Smooth muscle cell (in vitro differentiated cells): ENCODE measurements around the gene KRT13. TPM values are rescaled to one million over a fixed set of nuclear protein-coding genes. Genes with fewer than 3 reads are reported as not detected.

ENCODE experiments used
- DNase-seq: peaks from one replicate; lab custom pipeline; 2025; ENCODE audit not compliant: unreplicated experiment; lab: John Stamatoyannopoulos, UW
- H2AFZ ChIP-seq: fragments of 200-600 bp; sonication (generic); 2 replicates; pipeline ENCODE4 v1.6.0; 2016; ENCODE audit warnings: antibody characterized with exemption, low read depth, mild to moderate bottlenecking
- H3F3A ChIP-seq: fragments of 200-600 bp; sonication (generic); 2 replicates; pipeline ENCODE4 v1.6.0; 2017; ENCODE audit warnings: antibody characterized with exemption, low read depth
- H3K27ac ChIP-seq: fragments of 200-600 bp; sonication (generic); 2 replicates; pipeline ENCODE4 v1.5.1; 2016; ENCODE audit warnings: low read depth, mild to moderate bottlenecking
- H3K27me3 ChIP-seq: fragments of 200-600 bp; sonication (generic); 2 replicates; pipeline ENCODE4 v1.6.1; 2016; ENCODE audit warnings: low read depth, mild to moderate bottlenecking
- H3K36me3 ChIP-seq: fragments of 200-600 bp; sonication (generic); 2 replicates; pipeline ENCODE4 v1.5.1; 2016; ENCODE audit warnings: low read depth
- H3K4me1 ChIP-seq: fragments of 200-600 bp; sonication (generic); 2 replicates; pipeline ENCODE4 v1.5.1; 2016; ENCODE audit warnings: low read depth
- H3K4me2 ChIP-seq: fragments of 200-600 bp; sonication (generic); 2 replicates; pipeline ENCODE4 v1.6.0; 2016; ENCODE audit warnings: mild to moderate bottlenecking
- H3K4me3 ChIP-seq: fragments of 200-600 bp; sonication (generic); 2 replicates; pipeline ENCODE4 v1.5.1; 2016; ENCODE audit warnings: mild to moderate bottlenecking
- H3K79me2 ChIP-seq: fragments of 200-600 bp; sonication (generic); 2 replicates; pipeline ENCODE4 v1.6.0; 2016; ENCODE audit warnings: low read depth, mild to moderate bottlenecking
- H3K9ac ChIP-seq: fragments of 200-600 bp; sonication (generic); 2 replicates; pipeline ENCODE4 v1.6.0; 2016; ENCODE audit warnings: low read depth
- H3K9me3 ChIP-seq: fragments of 200-600 bp; sonication (generic); replicated peaks from 2 replicates; pipeline ENCODE4 v1.5.1; 2016; ENCODE audit warnings: low read depth
- H4K20me1 ChIP-seq: fragments of 200-600 bp; sonication (generic); 2 replicates; pipeline ENCODE4 v1.6.0; 2016; ENCODE audit warnings: low read depth
- WGBS: methylation state at CpG from one replicate; pipeline ENCODE4 v1.1.7; 2016; ENCODE audit warnings: low lambda C conversion rate; 5-methylcytosine and 5-hydroxymethylcytosine counted together
- polyA plus RNA-seq: library from polyadenylated mRNA; unstranded; fragments of >200 nt; fragmentation: Nextera tagmentation; extraction: Ambion mirVana; gene quantifications from 2 replicates; pipeline ENCODE4 v1.2.1, GENCODE V29; 2016
- total RNA-seq: library from RNA; depleted of rRNA; stranded (reverse); fragments of >200 nt; gene quantifications from 2 replicates; pipeline ENCODE4 v1.2.3, GENCODE V29; 2014
- TF ChIP-seq, protein P1 (sequence below): fragments of 200-600 bp; sonication (generic); IDR thresholded peaks from 2 replicates; pipeline ENCODE4 v1.5.1; 2017; ENCODE audit warnings: borderline replicate concordance, mild to moderate bottlenecking, antibody characterized with exemption; ENCODE audit not compliant: insufficient read depth, poor library complexity, severe bottlenecking

The KRT13 gene
- total and polyA plus RNA-seq, 2 experiments from 2014 or later, result 3.8 to 5.2 TPM

DNA sequence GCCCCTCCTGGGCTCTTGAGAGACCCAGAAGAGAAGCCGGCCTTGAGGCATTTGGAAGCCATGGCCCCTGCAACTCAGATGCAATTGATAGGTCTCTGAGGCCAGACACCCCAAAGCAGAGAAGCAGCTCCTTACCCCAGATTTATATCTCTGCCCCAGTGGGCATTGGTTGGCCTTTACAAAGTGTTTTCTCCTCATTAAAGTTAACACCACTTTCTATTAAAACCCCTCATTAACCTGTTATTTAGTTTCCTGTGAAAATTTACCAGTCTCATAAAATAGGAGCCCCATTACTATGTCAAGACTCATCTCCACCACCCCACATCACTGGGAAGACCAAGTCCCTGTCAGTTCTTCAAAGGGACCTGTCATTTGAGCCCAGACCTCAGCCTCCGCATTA, 24.4 kb downstream of the KRT13 start, which contains the start of gene KRT35:
KRT35 (minus strand) TSS at position 116 of the 400 bp plus-strand sequence; CDS start at position 62, 54 bp downstream.
- no peaks in the 10 kb centered on the region for H3K79me2 ChIP-seq
- no peak within 1 kb of the TSS for H3K27ac ChIP-seq
- no peak within 1 kb of the TSS for H3K4me2 ChIP-seq
- H3F3A ChIP-seq, result no peaks in the 10 kb centered on the region
- H3K4me1 ChIP-seq, result no peaks in the 10 kb centered on the region
- WGBS, result 90% methylated on average over 2 of the region's 2 CpGs
- no peaks in the 10 kb centered on the region for H3K9me3 ChIP-seq
- TF ChIP-seq, protein P1, sequence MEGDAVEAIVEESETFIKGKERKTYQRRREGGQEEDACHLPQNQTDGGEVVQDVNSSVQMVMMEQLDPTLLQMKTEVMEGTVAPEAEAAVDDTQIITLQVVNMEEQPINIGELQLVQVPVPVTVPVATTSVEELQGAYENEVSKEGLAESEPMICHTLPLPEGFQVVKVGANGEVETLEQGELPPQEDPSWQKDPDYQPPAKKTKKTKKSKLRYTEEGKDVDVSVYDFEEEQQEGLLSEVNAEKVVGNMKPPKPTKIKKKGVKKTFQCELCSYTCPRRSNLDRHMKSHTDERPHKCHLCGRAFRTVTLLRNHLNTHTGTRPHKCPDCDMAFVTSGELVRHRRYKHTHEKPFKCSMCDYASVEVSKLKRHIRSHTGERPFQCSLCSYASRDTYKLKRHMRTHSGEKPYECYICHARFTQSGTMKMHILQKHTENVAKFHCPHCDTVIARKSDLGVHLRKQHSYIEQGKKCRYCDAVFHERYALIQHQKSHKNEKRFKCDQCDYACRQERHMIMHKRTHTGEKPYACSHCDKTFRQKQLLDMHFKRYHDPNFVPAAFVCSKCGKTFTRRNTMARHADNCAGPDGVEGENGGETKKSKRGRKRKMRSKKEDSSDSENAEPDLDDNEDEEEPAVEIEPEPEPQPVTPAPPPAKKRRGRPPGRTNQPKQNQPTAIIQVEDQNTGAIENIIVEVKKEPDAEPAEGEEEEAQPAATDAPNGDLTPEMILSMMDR, result no peak
- H3K27me3 ChIP-seq, result no peaks in the 10 kb centered on the region
- no peak within 1 kb of the TSS for H3K4me3 ChIP-seq
- H3K9ac ChIP-seq, result no peak within 1 kb of the TSS
- no peak for DNase-seq
- no peaks in the 10 kb centered on the region for H4K20me1 ChIP-seq
- H2AFZ ChIP-seq, result no peak within 1 kb of the TSS
- H3K36me3 ChIP-seq, result no peaks in the 10 kb centered on the region

DNA sequence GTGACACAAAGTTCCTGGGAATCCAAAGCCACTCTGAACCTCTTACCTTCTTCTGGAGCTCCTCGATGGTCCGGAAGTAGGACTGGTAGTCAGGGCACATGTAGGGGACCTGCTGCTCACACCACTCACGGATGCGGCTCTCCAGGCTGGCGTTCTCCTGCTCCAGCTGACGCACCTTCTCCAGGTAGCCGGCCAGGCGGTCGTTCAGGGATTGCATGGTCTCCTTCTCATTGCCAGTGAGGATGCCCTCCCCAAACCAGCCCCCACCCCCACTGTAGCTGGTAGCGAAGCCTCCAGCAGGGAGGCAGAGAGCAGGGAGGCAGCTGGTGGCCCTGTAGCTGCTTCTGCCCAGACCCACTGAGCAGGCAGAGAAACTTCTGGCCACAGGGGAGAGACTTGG, 24.8 kb downstream of the KRT13 start:
- Histone ChIP-seq H3K36me3 (no peaks in the 10 kb centered on the region), H3K79me2 (no peaks in the 10 kb centered on the region), H3K4me2 (no peak overlapping the region), H3K27ac (no peak overlapping the region), H3F3A (no peaks in the 10 kb centered on the region), H3K4me1 (no peaks in the 10 kb centered on the region), H4K20me1 (no peaks in the 10 kb centered on the region), H3K9me3 (no peaks in the 10 kb centered on the region), H3K4me3 (no peak overlapping the region), H3K27me3 (no peaks in the 10 kb centered on the region), H2AFZ (no peak overlapping the region), H3K9ac (no peak overlapping the region)
- DNase-seq, result no peak
- 95% methylated on average over 10 of the region's 10 CpGs for WGBS
- TF ChIP-seq, protein P1, result no peak

- no peaks in the 10 kb centered on the region for H3K9me3 ChIP-seq
- no peak overlapping the region for H3K4me2 ChIP-seq
- H3K27me3 ChIP-seq, result no peaks in the 10 kb centered on the region
- no peak overlapping the region for H3K9ac ChIP-seq
- no peaks in the 10 kb centered on the region for H3F3A ChIP-seq
- no peak overlapping the region for H3K27ac ChIP-seq
- H2AFZ ChIP-seq, result no peak overlapping the region
- DNase-seq, result no peak
- H3K4me3 ChIP-seq, result no peak overlapping the region
- H3K36me3 ChIP-seq, result no peaks in the 10 kb centered on the region
- H3K79me2 ChIP-seq, result no peaks in the 10 kb centered on the region
- H4K20me1 ChIP-seq, result no peaks in the 10 kb centered on the region
- TF ChIP-seq, protein P1, result no peak
- no peaks in the 10 kb centered on the region for H3K4me1 ChIP-seq
- 37% methylated on average over 2 of the region's 2 CpGs for WGBS
Measured at GRCh38 chr17:41480136-41480535, 25.3 kb downstream of the KRT13 start.

GRCh38 chr17:41478237-41478636, 27.2 kb downstream of the KRT13 start:
- Histone ChIP-seq H3F3A (no peaks in the 10 kb centered on the region), H3K4me1 (no peaks in the 10 kb centered on the region), H3K27me3 (no peaks in the 10 kb centered on the region), H3K27ac (no peak overlapping the region), H3K9me3 (no peaks in the 10 kb centered on the region), H3K79me2 (no peaks in the 10 kb centered on the region), H3K36me3 (no peaks in the 10 kb centered on the region), H2AFZ (no peak overlapping the region), H3K4me2 (no peak overlapping the region), H3K4me3 (no peak overlapping the region), H3K9ac (no peak overlapping the region), H4K20me1 (no peaks in the 10 kb centered on the region)
- TF ChIP-seq, protein P1, result no peak
- DNase-seq, result no peak
- 95% methylated on average over 8 of the region's 8 CpGs for WGBS
